Erythroblast (primary cell): ENCODE measurements around the gene TTC28.
"Not testable (repeated sequence)": the region's sequence is repeated elsewhere in the genome, so short reads cannot be mapped to it uniquely, and the experiment has no call there.

Experiments used
- DNase-seq, 2 experiments: peaks; one replicate each; lab custom pipeline; 2025; lab: John Stamatoyannopoulos, UW
- GATA1 ChIP-seq: IDR thresholded peaks from 2 replicates; pipeline ENCODE4 v1.6.1; 2011; ENCODE audit warnings: low read depth, mild to moderate bottlenecking, control low read depth, low read length, moderate library complexity
- POLR2A ChIP-seq: IDR thresholded peaks from 2 replicates; pipeline ENCODE4 v1.6.1; 2011; ENCODE audit warnings: mild to moderate bottlenecking, low read length

TTC28 gene

DNA sequence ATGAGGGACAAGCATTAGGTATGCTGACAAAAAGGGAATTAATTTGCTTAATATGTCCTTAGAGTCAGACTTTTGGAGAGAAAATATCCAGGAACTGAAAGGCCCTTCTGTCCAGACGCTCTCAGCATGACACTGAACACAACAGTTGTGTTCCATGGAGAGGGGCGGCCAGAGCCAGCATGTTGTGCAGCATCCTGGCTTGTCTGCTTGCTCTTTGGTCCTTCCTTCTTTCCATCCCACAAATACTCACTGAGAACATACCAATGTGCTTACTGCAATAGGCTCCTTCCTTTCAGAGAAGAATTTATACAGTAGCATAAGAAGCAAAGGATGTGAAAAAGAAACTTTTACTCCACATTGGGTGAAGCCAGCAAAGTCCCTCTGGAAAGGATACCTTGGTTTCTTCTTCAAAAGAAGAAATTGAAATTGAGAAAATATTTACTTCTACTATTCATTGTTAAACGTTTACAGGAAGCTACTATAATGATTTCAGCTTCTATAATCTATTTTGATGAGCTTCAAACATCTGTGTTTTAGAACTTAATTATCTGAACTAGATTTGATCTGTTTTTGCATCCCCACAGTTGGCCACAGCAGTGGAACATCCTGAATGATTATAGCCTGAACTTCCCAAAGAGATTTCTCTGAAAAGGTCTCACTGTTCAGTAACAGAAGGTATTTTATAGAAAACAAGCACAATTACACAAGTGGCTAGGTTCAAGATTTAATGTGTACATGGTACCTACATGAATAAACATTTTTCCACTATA lies 456.5 kb downstream of the TTC28 start:
- no peak for DNase-seq

DNA sequence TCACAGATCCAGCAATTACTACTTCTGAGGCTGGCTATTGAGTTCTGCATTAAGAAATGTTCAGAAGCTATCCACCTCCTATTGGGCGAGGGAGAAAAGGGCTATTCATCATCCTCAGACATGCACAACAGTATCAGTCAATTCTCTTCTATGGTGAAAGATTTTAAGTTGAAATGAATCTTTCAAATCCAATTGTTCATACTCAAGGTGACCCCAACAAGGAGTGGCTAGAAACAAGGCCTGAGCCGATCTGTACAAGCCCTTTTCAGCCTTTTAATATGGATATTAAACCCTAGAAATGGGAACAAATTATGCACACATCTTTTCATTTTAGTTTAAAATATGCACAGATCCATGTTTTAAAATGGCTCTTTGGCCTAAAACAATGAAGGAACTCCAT lies 457.1 kb downstream of the TTC28 start:
- no peak for TF ChIP-seq POLR2A
- no peak for TF ChIP-seq GATA1
- no peak for DNase-seq

More for the DNA sequence above, 456.5 kb downstream of the TTC28 start:
- TF ChIP-seq GATA1 (no peak), POLR2A (no peak)

DNA sequence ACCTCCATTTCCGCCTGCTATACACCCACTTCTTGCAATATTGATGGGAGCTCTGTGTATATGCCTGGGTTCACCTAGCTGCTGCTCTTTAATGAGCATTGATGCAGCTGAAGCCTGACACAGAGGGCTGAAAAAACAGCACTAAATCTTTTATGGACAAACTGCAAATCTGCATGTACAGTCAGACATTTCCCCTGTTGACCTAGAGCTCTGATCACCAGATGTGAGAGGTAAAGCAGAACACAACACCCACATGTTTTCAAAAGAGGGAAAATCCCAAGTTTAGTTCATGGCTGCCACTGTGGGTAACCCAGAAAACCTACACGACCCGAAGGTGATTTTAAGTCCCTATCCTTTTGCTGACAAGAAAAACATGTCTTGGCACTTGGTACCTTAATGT lies 457.6 kb downstream of the TTC28 start:
- no peak for TF ChIP-seq GATA1
- no peak for TF ChIP-seq POLR2A
- no peak for DNase-seq

DNA sequence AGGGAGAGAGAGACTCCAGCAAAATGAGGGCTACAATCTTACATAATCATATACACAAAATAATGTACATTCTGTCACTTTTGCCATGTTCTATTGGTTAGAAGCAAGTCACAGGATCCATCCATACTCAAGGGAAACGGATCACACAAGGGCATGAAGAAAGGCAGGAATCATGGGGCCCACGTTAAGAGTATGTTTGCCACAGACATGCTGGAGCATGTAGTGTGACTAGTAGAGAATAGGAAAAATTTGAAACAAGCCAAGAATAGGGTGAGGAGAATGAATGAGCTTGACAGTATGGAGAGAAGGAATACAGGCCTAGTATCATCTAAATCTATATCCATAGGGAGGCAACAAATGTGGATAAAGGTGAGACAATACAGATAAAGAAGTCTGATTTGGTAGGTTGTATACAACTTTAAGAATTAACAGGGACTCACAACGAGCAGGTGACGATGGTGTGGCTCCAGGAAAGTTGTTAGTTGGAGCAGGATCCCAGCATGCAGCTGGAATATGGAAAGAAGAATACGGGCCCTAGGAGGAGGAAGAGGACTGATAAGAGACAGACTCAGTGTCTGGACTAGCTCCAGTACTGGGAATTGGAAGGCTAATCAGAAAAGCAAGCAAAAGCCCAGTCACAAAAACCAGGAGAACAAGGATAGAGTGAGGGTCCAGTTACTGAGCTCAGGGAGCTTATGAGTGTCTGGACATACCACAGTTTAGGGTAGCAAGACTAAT lies 458.8 kb downstream of the TTC28 start:
- TF ChIP-seq POLR2A, result no peak
- no peak for TF ChIP-seq GATA1
- no peak for DNase-seq

DNA sequence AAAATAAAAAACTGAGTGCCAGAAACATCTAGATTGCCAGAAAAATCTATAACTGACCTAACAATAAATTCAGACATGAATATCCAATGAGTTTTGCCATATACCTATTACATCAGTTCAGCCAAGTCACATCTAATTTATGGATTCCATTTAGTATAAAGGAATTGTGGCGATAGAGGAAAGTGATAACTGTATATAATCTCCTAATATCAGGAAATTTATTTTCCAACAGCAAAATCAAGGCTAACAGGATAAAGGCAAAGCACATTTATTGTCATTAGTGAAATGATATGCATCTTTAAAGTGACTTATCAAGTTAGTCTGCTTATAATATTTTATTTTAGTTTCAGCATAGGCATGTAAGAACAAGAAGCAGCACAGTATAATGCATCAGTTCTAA lies 462.4 kb downstream of the TTC28 start:
- TF ChIP-seq POLR2A (no peak), GATA1 (no peak)
- DNase-seq, result no peak

DNA sequence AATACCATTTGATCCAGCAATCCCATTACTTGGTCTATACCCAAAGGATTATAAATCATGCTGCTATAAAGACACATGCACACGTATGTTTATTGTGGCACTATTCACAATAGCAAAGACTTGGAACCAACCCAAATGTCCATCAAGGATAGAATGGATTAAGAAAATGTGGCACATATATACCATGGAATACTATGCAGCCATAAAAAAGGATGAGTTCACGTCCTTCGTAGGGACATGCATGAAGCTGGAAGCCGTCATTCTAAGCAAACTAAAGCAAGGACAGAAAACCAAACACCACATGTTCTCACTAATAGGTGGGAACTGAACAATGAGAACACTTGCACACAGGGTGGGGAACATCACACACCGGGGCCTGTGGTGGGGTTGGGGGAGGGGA lies 464.9 kb downstream of the TTC28 start:
- DNase-seq, result not testable (repeated sequence)

DNA sequence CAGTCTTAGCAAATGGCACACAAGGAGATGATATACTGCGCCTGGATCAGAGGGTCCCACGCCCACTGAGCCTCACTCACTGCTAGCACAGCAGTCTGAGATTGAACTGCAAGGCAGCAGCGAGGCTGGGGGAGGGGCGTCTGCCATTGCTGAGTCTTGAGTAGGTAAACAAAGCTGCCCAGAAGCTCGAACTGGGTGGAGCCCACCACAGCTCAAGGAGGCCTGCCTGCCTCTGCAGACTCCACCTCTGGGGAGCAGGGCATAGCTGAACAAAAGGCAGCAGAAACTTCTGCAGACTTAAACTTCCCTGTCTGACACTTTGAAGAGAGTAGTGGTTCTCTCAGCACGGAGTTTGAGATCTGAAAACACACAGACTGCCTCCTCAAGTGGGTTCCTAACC lies 470.2 kb downstream of the TTC28 start:
- not testable (repeated sequence) for DNase-seq

DNA sequence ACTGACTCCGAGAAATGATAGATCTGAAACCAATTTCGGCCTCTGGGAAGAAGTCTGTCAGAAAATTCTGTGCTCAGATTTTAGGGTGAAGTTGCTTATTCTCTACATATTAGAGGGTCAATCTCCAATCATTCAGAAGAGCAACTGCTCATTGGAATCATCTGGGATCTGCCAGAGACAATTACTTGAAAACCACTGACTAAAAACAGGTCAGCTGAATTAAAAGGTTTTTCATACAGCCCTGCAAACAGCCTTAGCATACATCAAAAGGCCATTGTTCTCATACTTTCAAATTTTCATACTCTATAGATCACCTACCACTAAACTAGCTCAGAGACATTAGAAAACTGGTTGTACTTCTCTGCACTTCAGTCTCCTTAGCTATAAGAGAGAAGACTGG lies 470.9 kb downstream of the TTC28 start:
- TF ChIP-seq GATA1 (no peak), POLR2A (no peak)
- no peak for DNase-seq

DNA sequence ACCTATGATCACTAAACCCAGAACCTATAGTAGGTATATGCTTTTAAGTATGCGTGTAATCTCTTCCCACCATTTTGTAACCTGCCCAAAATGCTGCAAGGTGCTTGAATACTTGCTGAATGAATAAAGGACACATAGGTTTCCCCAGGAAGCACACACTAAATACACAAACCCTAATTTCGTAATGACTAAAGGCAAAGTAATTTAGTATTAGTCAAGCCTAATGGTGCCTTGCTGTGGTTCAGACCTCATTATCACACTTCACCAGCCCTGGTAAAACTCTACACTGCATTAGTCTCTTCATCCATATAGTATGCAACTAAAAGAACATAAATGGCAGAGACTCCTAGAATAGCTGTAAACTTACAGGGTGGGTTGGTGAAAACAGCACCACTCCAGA lies 471.6 kb downstream of the TTC28 start:
- no peak for DNase-seq
- TF ChIP-seq GATA1 (no peak), POLR2A (no peak)

DNA sequence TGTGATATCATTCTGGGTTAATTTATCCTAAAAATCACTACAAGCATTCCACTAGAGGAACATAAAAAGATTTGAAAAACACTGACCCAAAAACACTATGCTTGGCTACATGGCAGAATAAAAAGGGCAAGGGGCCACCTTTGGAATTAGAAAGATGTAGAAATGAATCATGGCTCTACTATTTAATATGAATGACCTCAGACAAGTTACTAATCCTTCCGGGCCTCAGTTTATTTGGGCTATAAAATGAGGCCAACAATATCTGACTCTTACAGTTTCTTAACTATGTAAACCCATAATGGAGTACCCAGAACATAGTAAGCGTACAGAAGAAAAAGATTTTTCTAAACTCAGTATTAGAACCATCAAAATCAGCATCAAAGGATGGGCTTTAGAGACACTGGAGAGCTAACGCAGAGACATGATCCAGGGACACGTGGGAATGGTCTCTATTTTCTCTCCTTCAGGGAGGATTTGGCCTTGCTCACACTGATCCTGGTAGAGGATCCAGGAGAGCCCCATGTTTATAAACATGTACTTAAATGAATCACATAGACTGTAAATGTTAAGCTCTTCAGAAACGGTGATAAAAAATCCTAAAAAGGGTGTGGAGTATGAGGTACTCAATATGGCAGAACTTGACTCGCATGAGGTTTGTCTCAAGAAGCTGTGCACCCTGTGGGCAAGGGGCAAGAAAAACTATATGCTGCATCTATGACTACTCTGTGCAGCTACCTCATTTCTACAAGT lies 472.2 kb downstream of the TTC28 start:
- DNase-seq, result no peak
- no peak for TF ChIP-seq GATA1
- TF ChIP-seq POLR2A, result no peak

DNA sequence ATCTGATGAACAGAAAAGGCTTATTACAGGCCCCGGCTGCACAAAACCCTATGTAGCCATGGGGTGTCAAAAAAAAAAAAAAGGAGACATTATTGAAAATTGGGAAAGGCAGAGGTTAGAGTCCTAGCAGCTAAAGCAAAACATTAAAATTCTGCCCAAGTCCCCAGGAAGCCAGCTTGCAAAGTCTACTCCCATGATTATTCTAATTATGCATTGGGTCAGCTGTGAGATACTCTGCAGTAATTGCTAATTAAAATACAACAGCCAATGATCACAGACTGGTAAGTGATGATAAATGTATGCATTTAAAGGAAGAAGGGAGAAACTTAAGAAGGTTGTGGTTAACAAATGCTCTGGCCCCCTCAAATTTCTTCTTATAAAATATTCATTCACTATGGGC lies 473.7 kb downstream of the TTC28 start:
- DNase-seq, result no peak
- TF ChIP-seq POLR2A, result no peak
- no peak for TF ChIP-seq GATA1

DNA sequence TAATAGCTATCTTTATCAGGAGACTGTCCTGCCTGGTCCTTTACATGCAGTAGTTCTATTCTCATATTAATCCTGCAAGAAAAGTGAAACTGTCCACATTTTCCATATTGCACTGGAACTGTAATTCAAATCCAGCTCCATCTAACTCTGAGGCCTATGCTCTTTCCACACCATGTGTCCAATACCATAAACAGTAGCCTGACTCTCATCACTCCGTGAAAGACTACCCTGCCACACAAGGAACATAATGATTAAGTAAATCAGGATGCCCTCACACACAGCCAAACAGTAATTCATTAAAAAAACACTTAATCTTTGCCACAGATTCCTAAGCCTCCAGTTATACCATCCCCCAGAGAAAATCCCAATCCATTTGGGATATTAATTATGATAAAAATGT lies 475.3 kb downstream of the TTC28 start:
- no peak for DNase-seq
- no peak for TF ChIP-seq GATA1
- no peak for TF ChIP-seq POLR2A

DNA sequence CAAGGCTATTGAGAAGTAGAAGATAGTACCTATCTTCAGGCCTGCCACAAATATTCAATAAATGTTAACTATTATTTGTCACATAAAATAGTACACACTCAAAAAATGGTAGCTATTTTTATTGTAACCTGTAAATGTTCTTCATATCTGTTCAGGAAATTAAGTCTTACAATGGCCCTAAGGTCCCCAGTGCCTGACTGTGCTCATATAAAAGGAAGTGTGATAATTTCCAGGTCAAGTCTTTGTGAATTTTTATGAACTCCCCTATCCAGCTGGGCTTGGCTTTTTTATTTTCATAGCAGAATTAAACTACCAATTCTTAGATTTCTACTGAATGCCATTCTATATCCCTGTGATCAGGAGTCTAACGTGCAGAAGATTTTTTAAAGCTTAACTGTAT lies 476.4 kb downstream of the TTC28 start:
- TF ChIP-seq GATA1, result no peak

DNA sequence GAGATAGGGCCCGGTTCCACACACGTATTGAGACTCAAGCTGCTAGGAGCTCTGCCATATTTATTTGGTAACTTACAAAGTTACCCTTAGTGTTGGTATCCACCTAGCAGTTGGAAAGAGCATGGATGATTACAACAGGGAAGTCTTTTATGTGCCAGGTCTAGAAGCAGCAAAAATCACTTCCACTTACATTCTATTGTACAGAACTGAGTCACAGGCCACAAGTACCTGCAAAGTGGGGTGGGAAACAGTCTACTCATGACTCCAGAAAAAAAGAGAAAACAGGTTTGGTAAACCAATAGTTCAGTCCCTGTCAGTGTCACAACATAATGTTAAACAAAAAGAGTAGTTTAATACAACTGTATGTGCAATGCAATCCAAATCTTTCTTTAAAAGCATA lies 480.9 kb downstream of the TTC28 start:
- no peak for DNase-seq
- TF ChIP-seq POLR2A (no peak), GATA1 (no peak)

More for the DNA sequence above, 476.4 kb downstream of the TTC28 start:
- no peak for DNase-seq

DNA sequence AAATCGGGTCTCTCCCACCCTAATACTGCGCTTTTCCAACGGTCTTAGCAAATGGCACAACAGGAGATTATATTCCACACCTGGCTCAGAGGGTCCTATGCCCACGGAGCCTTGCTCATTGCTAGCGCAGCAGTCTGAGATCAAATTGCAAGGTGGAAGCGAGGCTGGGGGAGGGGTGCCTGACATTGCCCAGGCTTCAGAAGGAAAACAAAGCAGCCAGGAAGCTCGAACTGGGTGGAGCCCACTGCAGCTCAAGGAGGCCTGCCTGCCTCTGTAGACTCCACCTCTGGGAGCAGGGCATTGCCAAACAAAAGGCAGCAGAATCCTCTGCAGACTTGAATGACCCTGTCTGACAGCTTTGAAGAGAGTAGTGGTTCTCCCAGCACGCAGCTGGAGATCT lies 488.1 kb downstream of the TTC28 start:
- DNase-seq, result not testable (repeated sequence)
